Stimulated activated CD4-positive, alpha-beta T cell treated with anti-CD3 and anti-CD28 coated beads, Interleukin-15, amount 100 ng/mL, for 24 hours (primary cell): ENCODE data around the gene FLYWCH1.

Experiments
- DNase-seq: peaks from one replicate; pipeline ENCODE4 v3.0.0-alpha.2; 2020

FLYWCH1 gene

DNA sequence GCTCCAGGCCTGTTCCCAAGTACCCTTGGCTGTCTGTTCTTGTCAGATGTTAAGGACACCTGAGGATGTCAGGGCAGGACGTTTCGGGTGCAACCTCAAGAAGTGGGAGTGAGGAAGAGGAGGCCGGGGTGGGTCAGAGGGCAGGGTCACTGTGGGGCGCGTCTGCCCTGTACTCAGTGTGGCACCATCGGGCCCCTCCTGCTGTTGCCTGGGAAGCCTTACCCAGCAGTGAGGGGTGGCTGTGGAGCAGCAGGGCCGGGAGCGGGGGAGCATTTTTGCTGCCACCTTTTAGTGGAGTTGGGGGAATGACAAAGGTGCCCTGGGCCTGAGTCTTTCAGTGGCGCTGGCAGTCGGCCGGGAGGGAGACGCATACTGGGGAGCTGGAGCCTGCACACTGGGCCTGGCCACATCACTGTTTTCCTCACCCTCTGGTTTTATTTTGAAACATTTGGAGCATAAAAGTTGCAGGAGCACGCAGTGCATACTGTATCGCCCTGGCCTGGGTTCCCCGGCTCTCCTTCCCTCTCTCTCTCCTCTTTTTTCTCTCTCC is 11.1 kb upstream of the FLYWCH1 start:
- DNase-seq: no peak

DNA sequence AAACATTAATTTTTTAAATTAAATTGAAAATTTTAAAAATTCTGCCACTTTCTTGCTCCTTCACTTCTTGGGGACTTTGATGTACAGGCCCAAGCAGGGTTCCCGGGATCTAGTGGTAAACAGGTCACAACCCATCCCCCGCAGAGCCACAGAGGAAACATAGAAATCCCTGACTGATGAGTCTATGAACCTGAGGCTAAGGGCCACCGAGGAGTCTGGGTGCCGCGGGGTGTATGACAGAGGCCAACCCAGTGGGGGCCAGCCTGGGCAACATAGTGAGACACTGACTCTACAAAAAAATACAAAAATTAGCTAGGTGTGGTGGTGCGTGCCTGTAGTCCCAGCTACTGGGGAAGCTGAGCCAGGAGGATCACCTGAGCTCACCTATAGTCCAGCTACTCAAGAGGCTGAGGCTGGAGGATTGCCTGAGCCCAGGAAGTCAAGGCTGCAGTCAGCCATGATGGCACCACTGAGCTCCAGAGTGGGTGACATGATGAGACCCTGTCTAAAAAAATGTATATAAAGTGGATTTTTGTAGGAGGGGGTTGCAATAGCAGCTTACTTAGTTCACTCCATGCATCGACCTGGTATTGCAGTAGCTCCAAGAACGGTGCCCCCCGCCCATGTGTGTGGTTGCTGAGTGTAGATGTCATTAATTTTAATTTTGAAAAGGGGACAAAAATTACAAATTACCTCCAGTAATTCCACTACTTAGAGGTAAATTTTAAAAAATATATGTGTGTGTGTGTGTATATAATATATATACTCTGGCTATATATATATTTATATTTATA is 9.2 kb upstream of the FLYWCH1 start:
- no peak for DNase-seq

GRCh38 chr16:2904100-2904921 is 7.4 kb upstream of the FLYWCH1 start:
- peak; percentile 85 for DNase-seq

- peak; percentile 37 for DNase-seq
Observed at GRCh38 chr16:2904922-2905240, 6.8 kb upstream of the FLYWCH1 start.

GRCh38 chr16:2905241-2905987 is 6.3 kb upstream of the FLYWCH1 start:
- peak; percentile 100 for DNase-seq

GRCh38 chr16:2905988-2906387 is 5.7 kb upstream of the FLYWCH1 start:
- no peak for DNase-seq

DNA sequence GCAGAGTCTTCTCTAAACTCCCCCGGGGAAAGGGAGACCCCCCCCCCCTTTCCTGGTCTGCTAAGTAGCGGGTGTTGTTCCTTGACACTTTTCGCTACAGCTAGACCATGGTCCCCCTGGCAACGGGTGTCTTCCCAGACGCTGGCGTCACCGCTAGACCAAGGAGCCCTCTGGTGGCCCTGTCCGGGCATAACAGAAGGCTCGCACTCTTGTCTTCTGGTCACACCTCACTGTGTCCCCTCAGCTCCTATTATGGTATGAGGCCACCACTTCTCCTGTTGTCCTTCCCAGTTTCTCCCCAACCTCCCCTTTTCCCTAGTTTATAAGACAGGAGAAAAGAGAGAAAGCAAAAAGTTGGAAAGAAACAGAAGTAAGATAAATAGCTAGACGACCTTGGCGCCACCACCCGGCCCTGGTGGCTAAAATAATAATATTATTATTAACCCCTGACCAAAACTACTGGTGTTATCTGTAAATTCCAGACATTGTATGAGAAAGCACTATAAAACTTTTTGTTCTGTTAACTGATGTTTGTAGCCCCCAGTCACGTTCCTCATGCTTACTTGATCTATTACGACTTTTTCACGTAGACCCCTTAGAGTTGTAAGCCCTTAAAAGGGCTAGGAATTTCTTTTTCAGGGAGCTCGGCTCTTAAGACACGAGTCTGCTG is 4.5 kb upstream of the FLYWCH1 start:
- DNase-seq: peak; percentile 70

- DNase-seq: no peak
Observed at GRCh38 chr16:2910441-2910969, 1.2 kb upstream of the FLYWCH1 start.

DNA sequence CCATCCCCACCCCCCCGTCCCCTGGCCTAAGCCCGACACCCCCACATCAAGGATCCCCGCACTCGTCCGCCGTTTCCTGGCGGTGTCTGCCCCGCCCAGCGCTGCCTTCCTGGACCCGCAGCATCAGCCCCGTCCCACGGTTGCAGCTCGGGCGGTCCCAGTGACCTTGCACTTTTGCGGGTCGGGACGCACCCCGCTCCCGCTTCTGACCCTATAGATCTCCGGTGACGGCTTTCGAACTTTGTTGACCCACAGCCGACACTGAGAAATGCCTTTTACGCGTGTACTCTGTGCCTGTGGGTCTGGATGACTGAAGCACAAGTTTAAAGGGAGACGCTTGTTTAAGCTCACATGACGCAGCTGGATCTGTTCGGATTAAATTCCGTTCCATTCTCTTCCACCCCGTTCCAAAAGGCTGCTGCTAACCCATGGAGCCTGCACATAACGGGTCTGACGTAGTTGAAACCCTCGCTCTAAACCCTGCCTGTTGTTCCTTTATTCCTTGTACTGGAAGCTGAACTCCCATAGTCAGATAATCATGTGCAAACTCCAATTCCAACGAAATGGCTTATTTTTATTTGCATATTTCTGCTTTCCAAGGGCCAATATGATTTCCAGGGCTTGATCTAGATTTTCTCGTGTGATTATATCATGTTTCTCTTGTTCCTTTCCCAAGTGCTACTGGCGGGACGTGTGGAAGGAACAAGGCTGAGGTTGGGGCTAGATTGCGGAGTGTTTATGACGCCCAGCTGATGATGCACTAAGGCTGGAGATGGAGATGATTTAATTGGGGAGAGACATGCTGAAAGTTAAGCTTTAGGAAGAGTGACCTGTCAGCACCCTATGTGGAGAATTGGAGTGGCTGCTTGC is 834 bp downstream of the FLYWCH1 start:
- DNase-seq: peak; percentile 58

- no peak for DNase-seq
Observed at GRCh38 chr16:2913603-2914002, 1.9 kb downstream of the FLYWCH1 start.

- no peak for DNase-seq
Observed at GRCh38 chr16:2914233-2914632, 2.5 kb downstream of the FLYWCH1 start.

- no peak for DNase-seq
Observed at GRCh38 chr16:2915196-2915929, 3.6 kb downstream of the FLYWCH1 start.

- peak; percentile 62 for DNase-seq
Observed at GRCh38 chr16:2919511-2920255, 8.0 kb downstream of the FLYWCH1 start.

- DNase-seq: no peak
Observed at GRCh38 chr16:2923481-2923880, 11.8 kb downstream of the FLYWCH1 start.

GRCh38 chr16:2924901-2925755 is 13.4 kb downstream of the FLYWCH1 start:
- DNase-seq: no peak

DNA sequence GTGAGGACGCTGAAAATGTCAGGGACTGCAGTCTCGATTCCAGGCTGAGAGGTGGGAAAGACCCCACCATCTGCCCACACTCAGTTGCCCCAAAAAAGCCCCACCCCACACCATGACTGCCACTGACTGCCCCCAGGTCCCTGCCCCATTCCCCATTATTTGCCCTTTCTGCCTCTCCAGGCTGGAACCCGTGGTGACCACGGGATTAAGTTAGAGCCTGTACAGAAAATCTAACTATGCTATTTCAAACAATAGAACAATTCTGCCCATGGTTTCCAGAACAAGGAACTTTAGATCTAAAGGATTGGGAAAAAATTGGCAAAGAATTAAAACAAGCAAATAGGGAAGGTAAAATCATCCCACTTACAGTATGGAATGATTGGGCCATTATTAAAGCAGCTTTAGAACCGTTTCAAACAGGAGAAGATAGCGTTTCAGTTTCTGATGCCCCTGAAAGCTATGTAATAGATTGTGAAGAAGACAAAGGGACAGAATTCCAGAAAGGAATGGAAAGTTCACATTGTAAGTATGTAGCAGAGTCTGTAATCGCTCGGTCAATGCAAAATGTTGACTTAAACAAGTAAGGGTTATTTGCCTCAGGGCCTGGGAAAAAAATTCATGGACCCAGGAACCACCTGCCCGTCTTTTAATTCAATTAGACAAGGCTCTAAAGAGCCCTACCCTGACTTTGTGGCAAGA is 14.4 kb downstream of the FLYWCH1 start:
- no peak for DNase-seq

- DNase-seq: no peak
Observed at GRCh38 chr16:2926650-2926999, 14.9 kb downstream of the FLYWCH1 start.

DNA sequence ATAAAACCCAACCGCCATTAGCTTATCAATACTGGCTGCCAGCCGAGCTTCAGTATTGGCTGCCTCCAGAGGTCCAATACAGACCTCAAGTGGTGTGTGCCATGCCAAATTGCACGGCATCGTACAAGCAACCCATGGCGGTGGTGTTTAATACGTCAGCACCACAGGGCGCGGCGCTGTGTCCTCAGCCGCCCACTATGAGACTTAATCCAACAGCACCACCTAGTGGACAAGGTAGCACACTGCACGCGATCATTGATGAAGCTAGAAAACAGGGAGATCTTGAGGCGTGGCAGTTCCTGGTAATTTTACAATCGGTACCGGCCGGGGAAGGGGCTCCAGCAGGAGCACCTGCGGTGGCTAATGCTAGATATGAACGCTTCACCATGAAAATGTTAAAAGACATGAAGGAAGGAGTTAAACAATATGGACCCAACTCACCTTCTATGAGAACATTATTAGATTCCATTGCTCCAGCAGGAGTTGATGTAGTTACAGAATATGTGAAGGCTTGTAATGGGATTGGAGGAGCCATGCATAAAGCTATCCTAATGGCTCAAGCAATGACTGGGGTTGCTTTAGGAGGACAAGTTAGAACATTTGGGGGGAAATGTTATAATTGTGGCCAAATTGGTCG is 15.4 kb downstream of the FLYWCH1 start:
- DNase-seq: peak; percentile 92
